Keratinocyte (primary cell): Measurements from ENCODE around the gene MIEF1. TPM values are rescaled to one million over a fixed set of nuclear protein-coding genes. Genes with fewer than 3 reads are reported as not detected.

ENCODE experiments used
- DNase-seq: peaks from one replicate; pipeline ENCODE4 v3.0.0-alpha.2; 2011; ENCODE audit warnings: low read depth, missing footprints, low spot score
- FAIRE-seq: peaks from 2 replicates; lab custom pipeline; 2011; peaks lifted over from hg19 to GRCh38; lab: Jason Lieb, UNC
- H2AFZ ChIP-seq: 2 replicates; pipeline ENCODE4 v1.6.0; 2012; ENCODE audit warnings: low read length, control low read depth, inconsistent platforms; ENCODE audit not compliant: control insufficient read depth
- H3K27ac ChIP-seq: 2 replicates; pipeline ENCODE4 v1.5.1; 2011; ENCODE audit warnings: low read length; ENCODE audit not compliant: control insufficient read depth, insufficient read depth
- H3K27me3 ChIP-seq: 3 replicates; pipeline ENCODE4 v1.6.0; 2011; ENCODE audit warnings: low read length; ENCODE audit not compliant: control insufficient read depth, insufficient read depth; ENCODE audit errors: extremely low read depth
- H3K36me3 ChIP-seq, 2 experiments: 2 replicates in 1 of 2; 3 replicates in 1 of 2; pipeline ENCODE4 v1.5.1; 2011; ENCODE audit warnings: low read length in 2 of 2, mild to moderate bottlenecking in 1 of 2; ENCODE audit not compliant: control insufficient read depth in 2 of 2, insufficient read depth in 2 of 2; ENCODE audit errors: extremely low read depth in 1 of 2
- H3K4me1 ChIP-seq: 3 replicates; pipeline ENCODE4 v1.5.1; 2011; ENCODE audit warnings: low read length; ENCODE audit not compliant: control insufficient read depth, insufficient read depth; ENCODE audit errors: extremely low read depth
- H3K4me2 ChIP-seq: 3 replicates; pipeline ENCODE4 v1.6.0; 2011; ENCODE audit warnings: low read depth, low read length; ENCODE audit not compliant: control insufficient read depth, insufficient read depth; ENCODE audit errors: extremely low read depth
- H3K4me3 ChIP-seq, 3 experiments: fragments of 200-600 bp in 1 of 3; sonication (generic) in 1 of 3; 2 replicates in 2 of 3; 3 replicates in 1 of 3; pipeline ENCODE4 v1.5.1; 2011 to 2016; ENCODE audit warnings: low read length in 3 of 3, mild to moderate bottlenecking in 3 of 3, control low read depth in 2 of 3, inconsistent platforms in 1 of 3, low read depth in 1 of 3, mixed read lengths in 1 of 3, mixed run types in 1 of 3, moderate library complexity in 1 of 3; ENCODE audit not compliant: control insufficient read depth in 2 of 3, insufficient read depth in 2 of 3; ENCODE audit errors: extremely low read depth in 1 of 3
- H3K79me2 ChIP-seq: 2 replicates; pipeline ENCODE4 v1.6.0; 2012; ENCODE audit warnings: low read length; ENCODE audit not compliant: control insufficient read depth, insufficient read depth
- H3K9ac ChIP-seq: 3 replicates; pipeline ENCODE4 v1.6.0; 2011; ENCODE audit warnings: low read length; ENCODE audit not compliant: control insufficient read depth, insufficient read depth; ENCODE audit errors: extremely low read depth
- H3K9me1 ChIP-seq: 3 replicates; pipeline ENCODE4 v1.6.0; 2011; ENCODE audit warnings: low read length; ENCODE audit not compliant: control insufficient read depth, insufficient read depth; ENCODE audit errors: extremely low read depth
- H3K9me3 ChIP-seq: 2 replicates; pipeline ENCODE4 v1.5.1; 2012; ENCODE audit warnings: low read depth, low read length; ENCODE audit not compliant: control insufficient read depth
- H4K20me1 ChIP-seq: 3 replicates; pipeline ENCODE4 v1.6.0; 2011; ENCODE audit warnings: low read length; ENCODE audit not compliant: control insufficient read depth, insufficient read depth; ENCODE audit errors: extremely low read depth
- CTCF ChIP-seq, 3 experiments: IDR thresholded peaks in 1 of 3; conservative IDR thresholded peaks in 1 of 3; optimal IDR thresholded peaks in 1 of 3; 2 replicates in 2 of 3; 3 replicates in 1 of 3; pipeline versions ENCODE3 to v1.5.1; 2011; ENCODE audit warnings: low read length in 3 of 3, mild to moderate bottlenecking in 3 of 3, moderate library complexity in 2 of 3, control low read depth in 1 of 3, inconsistent platforms in 1 of 3; ENCODE audit not compliant: insufficient read depth in 2 of 3; ENCODE audit errors: extremely low read depth in 1 of 3
- EZH2 ChIP-seq: IDR thresholded peaks from one replicate; pipeline ENCODE4 v1.6.1; 2012; ENCODE audit warnings: inconsistent platforms, mild to moderate bottlenecking, low read length, moderate library complexity
- dilution Hi-C: fragments of 300-500 bp; cut with MboI; formaldehyde crosslinking; loops from one replicate; pipeline ENCODE4 v1.7.0; 2020; ENCODE audit warnings: low sequenced_read_pairs; ENCODE audit not compliant: extremely low pct_ligation_motif_present
- polyA plus RNA-seq, 5 experiments: library from polyadenylated mRNA; depleted of rRNA in 3 of 5; stranded (reverse) in 3 of 5; stranded (forward) in 1 of 5; unstranded in 1 of 5; fragments of >200 nt; gene quantifications; 1 replicate in 1 of 5; 2 replicates in 3 of 5; 3 replicates in 1 of 5; pipeline versions ENCODE4 v1.2.1 to v1.2.3, GENCODE V29; 2011 to 2012; ENCODE audit warnings: missing spikeins in 2 of 5, low read depth in 1 of 5, low replicate concordance in 1 of 5

Gene MIEF1
- polyA plus RNA-seq, 1 donor (not counting 4 experiments of a cell fraction or from before 2014, with no cell fraction given), result 18.4 TPM

GRCh38 chr22:39469681-39470450 is 32.2 kb upstream of the MIEF1 start:
- Histone ChIP-seq H3K9ac (no peak overlapping the region), H3K9me3 (no peaks in the 10 kb centered on the region), H3K79me2 (no peaks in the 10 kb centered on the region), H2AFZ (no peak overlapping the region), H3K4me1 (peaks cover 6% of the 10 kb centered on the region), H3K4me2 (no peak overlapping the region), H3K27ac (no peak overlapping the region), H4K20me1 (peaks cover 2% of the 10 kb centered on the region), H3K9me1 (no peaks in the 10 kb centered on the region), H3K36me3 (no peaks in the 10 kb centered on the region), H3K27me3 (peaks cover 21% of the 10 kb centered on the region), H3K4me3 (no peak overlapping the region)
- dilution Hi-C loops, result no loop called here
- TF ChIP-seq EZH2 (no peak), CTCF (optimal IDR thresholded peaks at IDR 0.05 in 1 of 3, IDR thresholded peaks at IDR 0.05 in 1 of 3, conservative IDR thresholded peaks at IDR 0.05 in 1 of 3; ENCODE audit: extremely low read depth in 1 of 3, insufficient read depth in 2 of 3, low read length in 3 of 3) (no peak)
- FAIRE-seq, result no peak
- DNase-seq, result no peak

- no peak overlapping the region for H3K9ac ChIP-seq
- no peak for FAIRE-seq
- no peaks in the 10 kb centered on the region for H3K9me1 ChIP-seq
- DNase-seq, result no peak
- no peaks in the 10 kb centered on the region for H3K9me3 ChIP-seq
- H3K79me2 ChIP-seq, result no peaks in the 10 kb centered on the region
- H2AFZ ChIP-seq, result no peak overlapping the region
- H3K27ac ChIP-seq, result no peak overlapping the region
- dilution Hi-C loops, result no loop called here
- peaks cover 2% of the 10 kb centered on the region for H4K20me1 ChIP-seq
- peaks cover 21% of the 10 kb centered on the region for H3K27me3 ChIP-seq
- no peaks in the 10 kb centered on the region for H3K36me3 ChIP-seq
- H3K4me1 ChIP-seq, result peaks cover 6% of the 10 kb centered on the region
- TF ChIP-seq EZH2 (no peak), CTCF (optimal IDR thresholded peaks at IDR 0.05 in 1 of 3, IDR thresholded peaks at IDR 0.05 in 1 of 3, conservative IDR thresholded peaks at IDR 0.05 in 1 of 3; ENCODE audit: extremely low read depth in 1 of 3, insufficient read depth in 2 of 3, low read length in 3 of 3) (no peak)
- no peak overlapping the region for H3K4me2 ChIP-seq
- H3K4me3 ChIP-seq, result no peak overlapping the region
These were observed 31.4 kb upstream of the MIEF1 start for GRCh38 chr22:39470451-39471291.
